ENCODE measurements around the gene PTGDR. TPM values are rescaled to one million over a fixed set of nuclear protein-coding genes. Genes with fewer than 3 reads are reported as not detected.

The PTGDR gene, protein sequence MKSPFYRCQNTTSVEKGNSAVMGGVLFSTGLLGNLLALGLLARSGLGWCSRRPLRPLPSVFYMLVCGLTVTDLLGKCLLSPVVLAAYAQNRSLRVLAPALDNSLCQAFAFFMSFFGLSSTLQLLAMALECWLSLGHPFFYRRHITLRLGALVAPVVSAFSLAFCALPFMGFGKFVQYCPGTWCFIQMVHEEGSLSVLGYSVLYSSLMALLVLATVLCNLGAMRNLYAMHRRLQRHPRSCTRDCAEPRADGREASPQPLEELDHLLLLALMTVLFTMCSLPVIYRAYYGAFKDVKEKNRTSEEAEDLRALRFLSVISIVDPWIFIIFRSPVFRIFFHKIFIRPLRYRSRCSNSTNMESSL
- total RNA-seq (1 to 10 TPM in 2 of 9 donors, under 1 TPM in 5, not detected in 2; 0.06 to 3.5 (median 0.61) TPM), polyA plus RNA-seq (under 1 TPM; 0.20 to 0.37 (median 0.32) TPM)
- long read RNA-seq, donor 1, result 0 reads
- long read RNA-seq, donor 2, result 0 reads
- long read RNA-seq, donor 3, result 0 reads
- long read RNA-seq, donor 4, result 0 reads
- long read RNA-seq, donor 5, result 0 reads
- long read RNA-seq, donor 6, result 0 reads
- long read RNA-seq, donor 7, result 0 reads
- long read RNA-seq, donor 8, result 0 reads
- long read RNA-seq, donor 9, result 0 reads
- long read RNA-seq, donor 10, result 0 reads

DNA sequence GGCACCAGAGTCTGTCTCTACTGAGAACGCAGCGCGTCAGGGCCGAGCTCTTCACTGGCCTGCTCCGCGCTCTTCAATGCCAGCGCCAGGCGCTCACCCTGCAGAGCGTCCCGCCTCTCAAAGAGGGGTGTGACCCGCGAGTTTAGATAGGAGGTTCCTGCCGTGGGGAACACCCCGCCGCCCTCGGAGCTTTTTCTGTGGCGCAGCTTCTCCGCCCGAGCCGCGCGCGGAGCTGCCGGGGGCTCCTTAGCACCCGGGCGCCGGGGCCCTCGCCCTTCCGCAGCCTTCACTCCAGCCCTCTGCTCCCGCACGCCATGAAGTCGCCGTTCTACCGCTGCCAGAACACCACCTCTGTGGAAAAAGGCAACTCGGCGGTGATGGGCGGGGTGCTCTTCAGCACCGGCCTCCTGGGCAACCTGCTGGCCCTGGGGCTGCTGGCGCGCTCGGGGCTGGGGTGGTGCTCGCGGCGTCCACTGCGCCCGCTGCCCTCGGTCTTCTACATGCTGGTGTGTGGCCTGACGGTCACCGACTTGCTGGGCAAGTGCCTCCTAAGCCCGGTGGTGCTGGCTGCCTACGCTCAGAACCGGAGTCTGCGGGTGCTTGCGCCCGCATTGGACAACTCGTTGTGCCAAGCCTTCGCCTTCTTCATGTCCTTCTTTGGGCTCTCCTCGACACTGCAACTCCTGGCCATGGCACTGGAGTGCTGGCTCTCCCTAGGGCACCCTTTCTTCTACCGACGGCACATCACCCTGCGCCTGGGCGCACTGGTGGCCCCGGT lies at the start of gene PTGDR:
Gene PTGDR (plus strand): TSS at position 198 of the 778 bp plus-strand sequence. CDS start 117 bp downstream, at position 315.
- peak within 1 kb of the TSS in 1 of 5 donors; percentile 55 for H3K27ac ChIP-seq
- peaks cover 26% of the 10 kb centered on the region for H3K27me3 ChIP-seq
- intact Hi-C loops (cut with DNase I), result no loop called here
- H3K9me3 ChIP-seq (replicated peaks in 1 of 3), result no peaks in the 10 kb centered on the region
- TF ChIP-seq, protein P1, sequence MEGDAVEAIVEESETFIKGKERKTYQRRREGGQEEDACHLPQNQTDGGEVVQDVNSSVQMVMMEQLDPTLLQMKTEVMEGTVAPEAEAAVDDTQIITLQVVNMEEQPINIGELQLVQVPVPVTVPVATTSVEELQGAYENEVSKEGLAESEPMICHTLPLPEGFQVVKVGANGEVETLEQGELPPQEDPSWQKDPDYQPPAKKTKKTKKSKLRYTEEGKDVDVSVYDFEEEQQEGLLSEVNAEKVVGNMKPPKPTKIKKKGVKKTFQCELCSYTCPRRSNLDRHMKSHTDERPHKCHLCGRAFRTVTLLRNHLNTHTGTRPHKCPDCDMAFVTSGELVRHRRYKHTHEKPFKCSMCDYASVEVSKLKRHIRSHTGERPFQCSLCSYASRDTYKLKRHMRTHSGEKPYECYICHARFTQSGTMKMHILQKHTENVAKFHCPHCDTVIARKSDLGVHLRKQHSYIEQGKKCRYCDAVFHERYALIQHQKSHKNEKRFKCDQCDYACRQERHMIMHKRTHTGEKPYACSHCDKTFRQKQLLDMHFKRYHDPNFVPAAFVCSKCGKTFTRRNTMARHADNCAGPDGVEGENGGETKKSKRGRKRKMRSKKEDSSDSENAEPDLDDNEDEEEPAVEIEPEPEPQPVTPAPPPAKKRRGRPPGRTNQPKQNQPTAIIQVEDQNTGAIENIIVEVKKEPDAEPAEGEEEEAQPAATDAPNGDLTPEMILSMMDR (IDR thresholded peaks at IDR 0.05), result no peak
- TF ChIP-seq POLR2A (IDR thresholded peaks at IDR 0.05), result no peak
- DNase-seq, result peak in 1 of 7 donors; percentile 18
- 2 to 5% (median 3%) methylated on average over 7 to 63 of the region's 63 CpGs for WGBS, 4 donors
- peaks cover 0 to 6% of the 10 kb centered on the region in 2 donors for H3K4me1 ChIP-seq (replicated peaks in 1 of 2)
- H3K4me3 ChIP-seq, result peak within 1 kb of the TSS in 1 of 4 donors; percentile 29
- H3K36me3 ChIP-seq (replicated peaks in 1 of 2), result no peaks in the 10 kb centered on the region

DNA sequence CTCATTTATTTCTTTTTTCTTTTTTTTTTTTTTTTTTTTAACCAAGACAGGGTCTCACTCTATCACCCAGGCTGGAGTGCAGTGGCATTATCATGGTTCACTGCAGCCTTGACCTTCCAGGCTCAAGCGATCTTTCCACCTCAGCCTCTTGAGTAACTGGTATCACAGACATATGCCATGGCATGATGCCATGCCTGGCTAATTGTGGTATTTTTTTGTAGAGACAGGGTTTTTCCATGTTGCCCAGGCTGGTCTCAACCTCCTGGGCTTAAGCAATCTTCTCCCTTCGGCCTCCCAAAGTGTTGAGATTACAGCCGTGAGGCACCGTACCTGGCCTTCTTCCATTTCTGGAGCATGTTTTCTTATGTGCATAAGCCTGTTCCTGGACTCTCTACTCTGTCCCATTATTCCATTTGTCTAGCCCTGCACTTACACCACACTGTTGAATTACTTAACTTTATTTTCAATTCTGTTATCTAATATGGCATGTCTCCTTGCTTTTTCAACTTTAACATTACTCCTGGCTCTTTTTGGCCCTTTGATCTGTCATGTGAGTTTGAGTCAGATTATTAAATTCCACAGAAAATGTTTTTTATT lies 47.9 kb upstream of the PTGDR start:
- Histone ChIP-seq H3K4me1 (replicated peaks in 1 of 2) (peaks cover 0 to 7% of the 10 kb centered on the region in 2 donors), H3K4me3 (no peak overlapping the region), H3K27me3 (no peaks in the 10 kb centered on the region), H3K27ac (no peak overlapping the region), H3K9me3 (replicated peaks in 1 of 3) (no peaks in the 10 kb centered on the region), H3K36me3 (replicated peaks in 1 of 2) (no peaks in the 10 kb centered on the region)
- DNase-seq, result peak in 6 of 7 donors; percentile 23 to 70 (median 49)
- 56 to 73% (median 65%) methylated on average over 4 of the region's 4 CpGs for WGBS, 4 donors
- TF ChIP-seq, protein P1 (IDR thresholded peaks at IDR 0.05), result no peak
- no peak for TF ChIP-seq POLR2A (IDR thresholded peaks at IDR 0.05)
- intact Hi-C loops (cut with DNase I), result no loop called here

DNA sequence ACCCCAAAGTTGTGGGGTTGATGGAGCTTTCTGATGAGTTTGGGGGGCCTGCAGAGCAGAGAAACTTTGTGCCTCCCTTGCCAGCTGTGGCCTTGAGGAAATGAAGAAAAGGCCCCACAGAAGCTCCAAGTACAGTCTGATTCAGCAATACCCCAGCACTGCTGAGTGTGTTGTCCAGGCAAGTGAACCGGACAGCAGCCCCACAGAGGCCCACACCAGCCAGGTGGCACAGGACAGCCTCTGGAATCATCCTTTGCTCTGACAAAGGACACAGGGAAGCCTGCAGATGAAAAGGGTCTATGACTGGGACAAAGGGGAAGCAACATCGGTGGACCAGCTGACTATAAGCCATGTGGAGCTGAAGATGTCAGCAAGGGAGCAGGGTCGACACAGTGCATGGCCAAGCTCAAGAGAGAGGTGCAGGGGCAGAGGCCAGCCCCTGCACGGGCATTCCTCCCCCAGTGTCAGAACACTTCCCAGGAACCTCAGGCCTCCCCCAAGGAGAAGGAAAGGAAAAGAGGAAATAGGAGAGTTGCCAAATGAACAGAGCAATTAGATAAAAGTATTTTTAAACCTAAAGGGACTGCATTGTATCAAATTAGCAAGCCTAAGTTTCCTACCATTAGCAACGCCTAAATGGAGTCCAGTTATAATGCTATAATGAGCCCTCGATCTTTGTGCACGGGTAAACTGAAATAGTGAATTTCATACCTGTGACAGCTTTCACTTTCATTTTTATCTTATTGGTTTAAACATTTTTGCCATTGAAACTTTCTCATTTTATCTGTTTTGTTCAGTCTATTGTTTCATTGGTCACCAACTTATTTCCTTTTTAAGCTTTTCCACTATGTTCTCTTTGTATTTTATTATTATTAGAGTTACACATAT lies 46.3 kb upstream of the PTGDR start:
- no peak for DNase-seq
- H3K27me3 ChIP-seq, result no peaks in the 10 kb centered on the region
- 55 to 71% (median 64%) methylated on average over 6 to 7 of the region's 7 CpGs for WGBS, 4 donors
- H3K9me3 ChIP-seq (replicated peaks in 1 of 3), result no peaks in the 10 kb centered on the region
- TF ChIP-seq, protein P1 (IDR thresholded peaks at IDR 0.05), result no peak
- TF ChIP-seq POLR2A (IDR thresholded peaks at IDR 0.05), result no peak
- H3K36me3 ChIP-seq (replicated peaks in 1 of 2), result no peaks in the 10 kb centered on the region
- intact Hi-C loops (cut with DNase I), result no loop called here
- H3K27ac ChIP-seq, result no peak overlapping the region
- peaks cover 0 to 7% of the 10 kb centered on the region in 2 donors for H3K4me1 ChIP-seq (replicated peaks in 1 of 2)
- no peak overlapping the region for H3K4me3 ChIP-seq
